ENCODE results near the gene CLCN5. TPM values are rescaled to one million over a fixed set of nuclear protein-coding genes. Genes with fewer than 3 reads are reported as not detected.
A peak's percentile ranks its signal among the peaks of the same experiment; 100 is the strongest.
"Not testable (repeated sequence)": the region's sequence is repeated elsewhere in the genome, so short reads cannot be mapped to it uniquely, and the experiment has no call there.

Gene CLCN5
- total RNA-seq, 6 experiments from 2014 or later: 9.7 to 26.5 (median 14.0) TPM

GRCh38 chrX:50000937-50001542 lies 78.6 kb downstream of the CLCN5 start:
- no peak overlapping the region for H3K27ac ChIP-seq
- no peaks in the 10 kb centered on the region for H3K4me1 ChIP-seq
- intact Hi-C loops (cut with DNase I): no loop called here
- no peak overlapping the region for H3K4me3 ChIP-seq
- TF ChIP-seq, protein P1, sequence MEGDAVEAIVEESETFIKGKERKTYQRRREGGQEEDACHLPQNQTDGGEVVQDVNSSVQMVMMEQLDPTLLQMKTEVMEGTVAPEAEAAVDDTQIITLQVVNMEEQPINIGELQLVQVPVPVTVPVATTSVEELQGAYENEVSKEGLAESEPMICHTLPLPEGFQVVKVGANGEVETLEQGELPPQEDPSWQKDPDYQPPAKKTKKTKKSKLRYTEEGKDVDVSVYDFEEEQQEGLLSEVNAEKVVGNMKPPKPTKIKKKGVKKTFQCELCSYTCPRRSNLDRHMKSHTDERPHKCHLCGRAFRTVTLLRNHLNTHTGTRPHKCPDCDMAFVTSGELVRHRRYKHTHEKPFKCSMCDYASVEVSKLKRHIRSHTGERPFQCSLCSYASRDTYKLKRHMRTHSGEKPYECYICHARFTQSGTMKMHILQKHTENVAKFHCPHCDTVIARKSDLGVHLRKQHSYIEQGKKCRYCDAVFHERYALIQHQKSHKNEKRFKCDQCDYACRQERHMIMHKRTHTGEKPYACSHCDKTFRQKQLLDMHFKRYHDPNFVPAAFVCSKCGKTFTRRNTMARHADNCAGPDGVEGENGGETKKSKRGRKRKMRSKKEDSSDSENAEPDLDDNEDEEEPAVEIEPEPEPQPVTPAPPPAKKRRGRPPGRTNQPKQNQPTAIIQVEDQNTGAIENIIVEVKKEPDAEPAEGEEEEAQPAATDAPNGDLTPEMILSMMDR (IDR thresholded peaks at IDR 0.05): no peak
- no peak for TF ChIP-seq POLR2A (IDR thresholded peaks at IDR 0.05)
- no peak for ATAC-seq
- H3K36me3 ChIP-seq: no peaks in the 10 kb centered on the region
- no peaks in the 10 kb centered on the region for H3K27me3 ChIP-seq
- no peaks in the 10 kb centered on the region for H3K9me3 ChIP-seq
- DNase-seq: no peak

DNA sequence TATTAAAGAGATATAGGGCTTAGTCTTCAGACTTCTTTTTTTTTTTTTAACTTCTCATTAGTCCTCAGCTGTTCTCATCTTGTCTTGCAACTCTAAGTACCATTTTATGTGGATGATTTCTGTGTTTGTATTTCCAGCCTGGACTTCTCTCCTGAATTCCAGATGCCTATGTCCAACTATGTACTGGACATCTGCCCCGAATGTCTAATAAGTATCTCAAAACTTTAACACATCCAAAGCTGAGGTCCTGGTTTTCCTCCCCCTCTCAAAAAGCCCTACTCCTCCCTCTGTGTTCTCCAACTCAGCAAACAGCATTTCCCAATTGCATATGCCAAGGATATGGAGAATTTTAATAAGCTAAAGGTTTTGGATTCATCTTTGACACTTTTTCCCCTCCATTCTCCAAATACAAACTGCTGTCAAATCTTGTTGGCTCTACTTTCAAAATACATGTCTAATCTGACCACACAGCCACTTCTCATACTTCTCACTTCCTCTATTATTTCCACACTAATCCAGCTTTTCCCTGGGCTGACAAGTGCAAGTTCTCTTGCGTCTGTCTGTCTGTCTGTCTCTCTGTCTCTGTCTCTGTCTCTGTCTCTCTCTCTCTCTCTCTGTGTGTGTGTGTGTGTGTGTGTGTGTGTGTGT lies 79.8 kb downstream of the CLCN5 start:
- DNase-seq: no peak

DNA sequence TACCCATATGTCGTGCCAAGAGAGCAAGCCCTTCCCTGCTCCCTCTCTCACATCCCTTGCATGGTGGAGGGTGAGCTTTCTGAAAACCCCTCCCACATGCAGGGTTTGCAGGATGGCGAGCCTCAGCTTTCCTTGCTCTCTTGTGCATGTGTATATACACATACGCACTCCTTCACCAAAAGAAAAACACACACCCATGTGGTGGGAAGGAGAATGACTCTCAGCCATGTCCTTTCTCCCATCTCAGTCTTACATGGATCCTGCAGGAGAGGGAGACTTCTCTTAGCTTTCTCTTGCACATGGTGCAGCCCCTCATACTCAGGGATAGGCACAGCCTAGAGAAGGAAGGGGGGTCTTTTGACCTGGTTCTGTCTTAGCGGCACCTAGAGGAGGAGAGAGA lies 81.1 kb downstream of the CLCN5 start:
- ATAC-seq (no peak), DNase-seq (no peak)
- Histone ChIP-seq H3K36me3 (no peaks in the 10 kb centered on the region), H3K4me1 (no peaks in the 10 kb centered on the region), H3K27me3 (no peaks in the 10 kb centered on the region), H3K4me3 (no peak overlapping the region), H3K9me3 (no peaks in the 10 kb centered on the region), H3K27ac (no peak overlapping the region)
- TF ChIP-seq POLR2A (IDR thresholded peaks at IDR 0.05): no peak
- TF ChIP-seq, protein P1 (IDR thresholded peaks at IDR 0.05): no peak
- 56% methylated on average over 4 of the region's 4 CpGs for WGBS (ENCODE audit: insufficient coverage, low coverage, low lambda C conversion rate, missing lambda C conversion rate)
- intact Hi-C loops (cut with DNase I): no loop called here

More for the DNA sequence above, 79.8 kb downstream of the CLCN5 start:
- no peak overlapping the region for H3K27ac ChIP-seq
- H3K27me3 ChIP-seq: no peaks in the 10 kb centered on the region
- no peak for TF ChIP-seq POLR2A (IDR thresholded peaks at IDR 0.05)
- TF ChIP-seq, protein P1 (IDR thresholded peaks at IDR 0.05): no peak
- H3K9me3 ChIP-seq: no peaks in the 10 kb centered on the region
- H3K4me1 ChIP-seq: no peaks in the 10 kb centered on the region
- ATAC-seq: no peak
- 68% methylated on average over 2 of the region's 2 CpGs for WGBS (ENCODE audit: insufficient coverage, low coverage, low lambda C conversion rate, missing lambda C conversion rate)
- no peak overlapping the region for H3K4me3 ChIP-seq
- intact Hi-C loops (cut with DNase I): no loop called here
- H3K36me3 ChIP-seq: no peaks in the 10 kb centered on the region

DNA sequence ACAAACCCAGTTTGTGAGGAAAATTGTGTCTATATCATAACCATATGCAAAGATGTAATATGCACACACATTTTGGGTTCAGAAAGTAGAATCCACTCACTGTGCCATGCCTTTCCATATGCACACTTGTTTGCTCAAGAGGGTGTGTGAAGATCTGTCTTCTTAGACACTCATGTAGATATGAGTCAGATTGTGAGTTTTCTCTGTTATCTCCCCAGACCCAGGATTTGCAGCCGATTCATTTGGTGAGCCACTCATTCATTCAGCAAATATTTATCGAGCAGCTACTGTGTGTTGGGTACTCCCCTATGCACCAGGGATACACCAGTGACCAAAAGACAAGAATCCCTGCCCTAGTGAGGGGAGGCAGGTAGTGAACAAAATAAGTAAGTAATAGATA lies 81.5 kb downstream of the CLCN5 start:
- H3K27ac ChIP-seq: no peak overlapping the region
- intact Hi-C loops (cut with DNase I): no loop called here
- WGBS (ENCODE audit: insufficient coverage, low coverage, low lambda C conversion rate, missing lambda C conversion rate): 69% methylated on average over 2 of the region's 2 CpGs
- DNase-seq (no peak), ATAC-seq (no peak)
- no peaks in the 10 kb centered on the region for H3K9me3 ChIP-seq
- H3K4me3 ChIP-seq: no peak overlapping the region
- no peaks in the 10 kb centered on the region for H3K27me3 ChIP-seq
- no peaks in the 10 kb centered on the region for H3K36me3 ChIP-seq
- no peak for TF ChIP-seq POLR2A (IDR thresholded peaks at IDR 0.05)
- TF ChIP-seq, protein P1 (IDR thresholded peaks at IDR 0.05): no peak
- H3K4me1 ChIP-seq: no peaks in the 10 kb centered on the region

DNA sequence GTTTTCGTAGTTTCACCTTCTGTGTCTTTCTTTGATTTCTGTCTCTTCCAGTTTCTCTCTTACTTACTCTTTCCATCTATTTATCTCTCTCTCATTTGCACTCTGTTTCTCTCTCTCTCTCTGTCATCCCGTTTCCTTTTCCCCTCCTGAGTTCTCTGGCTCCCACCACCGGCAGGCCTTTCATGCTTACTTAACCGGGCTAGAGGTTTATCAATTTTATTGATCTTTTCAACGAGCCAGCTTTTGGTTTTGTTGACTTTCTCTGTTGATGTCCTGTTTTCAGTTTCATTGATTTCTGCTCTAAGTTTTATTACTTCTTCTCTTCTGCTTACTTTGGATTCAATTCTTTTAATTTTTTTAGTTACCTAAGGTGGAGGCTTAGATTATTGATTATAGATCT lies 103.2 kb downstream of the CLCN5 start:
- DNase-seq; H3K36me3 ChIP-seq; H3K27me3 ChIP-seq; intact Hi-C loops (cut with DNase I); H3K4me1 ChIP-seq; H3K4me3 ChIP-seq; H3K27ac ChIP-seq; H3K9me3 ChIP-seq: not testable (repeated sequence)
- WGBS (ENCODE audit: insufficient coverage, low coverage, low lambda C conversion rate, missing lambda C conversion rate): 22% methylated on average over 5 of the region's 5 CpGs
- peak; percentile 29 to 44 (median 36) for ATAC-seq

Measured in right lobe of liver (tissue), 6 donors.